Stimulated activated CD4-positive, alpha-beta T cell treated with anti-CD3 and anti-CD28 coated beads, Interleukin-2, amount 100 ng/mL, for 24 hours (primary cell): ENCODE data around the gene CDSN.
A peak's percentile ranks its signal among the peaks of the same experiment; 100 is the strongest.

Experiments
- DNase-seq, 2 donors: peaks; one replicate each; pipeline ENCODE4 v3.0.0-alpha.2; 2020

The CDSN gene

DNA sequence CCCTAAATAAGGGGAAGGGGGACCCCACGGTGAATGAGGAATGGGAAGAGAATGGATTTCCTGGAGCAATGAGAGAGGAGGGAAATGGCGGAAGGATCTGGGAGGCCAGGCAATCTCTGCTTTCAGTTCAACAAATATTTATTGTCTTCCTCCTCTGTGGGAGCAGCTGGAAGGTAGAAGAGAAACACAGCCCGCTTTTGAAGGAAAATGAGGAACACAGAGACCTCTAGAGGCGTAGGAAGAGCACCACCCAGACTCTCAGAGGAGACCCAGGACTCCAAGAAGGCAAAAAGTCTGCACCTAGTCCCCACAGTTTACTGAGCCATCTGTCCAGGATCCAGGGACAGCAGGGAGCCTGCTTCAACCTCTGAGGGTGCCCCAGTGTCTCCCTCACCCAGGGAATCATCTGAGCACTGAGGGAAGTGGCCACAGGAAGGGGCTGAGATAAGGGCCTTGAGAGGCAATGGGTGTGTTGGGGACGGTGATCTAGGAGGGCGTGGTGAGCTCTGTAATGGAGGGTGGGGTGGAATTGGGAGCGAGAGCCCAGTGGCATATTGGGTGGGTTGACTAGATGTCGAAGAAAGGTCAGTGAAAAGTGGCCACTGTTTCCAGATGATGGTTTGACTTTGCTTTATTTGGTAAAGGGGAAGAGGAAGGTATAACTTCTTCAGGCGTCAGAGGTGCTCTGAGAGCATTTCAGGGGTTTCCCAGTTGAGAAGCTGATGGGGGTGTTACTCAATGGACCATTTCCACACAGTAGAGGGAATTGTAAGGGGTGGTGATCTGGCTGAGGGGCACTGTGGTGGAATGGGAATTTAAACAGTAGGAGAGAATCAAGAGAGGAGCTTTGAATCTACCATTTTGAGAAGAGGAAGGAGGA is 5.0 kb downstream of the CDSN start:
- no peak for DNase-seq

DNA sequence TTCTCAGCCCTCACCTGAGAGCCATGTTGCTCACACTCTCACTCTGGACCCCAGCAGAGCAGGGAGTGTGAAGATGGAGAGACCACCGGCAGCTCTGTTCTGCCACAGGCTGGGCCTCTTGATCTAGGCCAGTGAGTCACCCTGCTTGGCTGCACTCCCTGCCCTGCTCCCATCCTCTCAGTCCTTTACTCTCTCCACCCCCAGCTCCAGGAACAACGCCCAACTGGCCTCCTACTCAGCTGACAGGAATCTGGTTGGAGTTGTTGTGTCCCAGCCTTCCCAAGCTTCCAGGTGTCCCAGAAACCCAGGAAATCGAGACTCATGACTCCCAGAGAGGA is 5.7 kb downstream of the CDSN start, which contains the start of gene PSORS1C1:
Gene PSORS1C1 (plus strand): TSS at position 260 of the 338 bp plus-strand sequence. CDS start 14,833 bp downstream, outside the sequence.
- no peak for DNase-seq

DNA sequence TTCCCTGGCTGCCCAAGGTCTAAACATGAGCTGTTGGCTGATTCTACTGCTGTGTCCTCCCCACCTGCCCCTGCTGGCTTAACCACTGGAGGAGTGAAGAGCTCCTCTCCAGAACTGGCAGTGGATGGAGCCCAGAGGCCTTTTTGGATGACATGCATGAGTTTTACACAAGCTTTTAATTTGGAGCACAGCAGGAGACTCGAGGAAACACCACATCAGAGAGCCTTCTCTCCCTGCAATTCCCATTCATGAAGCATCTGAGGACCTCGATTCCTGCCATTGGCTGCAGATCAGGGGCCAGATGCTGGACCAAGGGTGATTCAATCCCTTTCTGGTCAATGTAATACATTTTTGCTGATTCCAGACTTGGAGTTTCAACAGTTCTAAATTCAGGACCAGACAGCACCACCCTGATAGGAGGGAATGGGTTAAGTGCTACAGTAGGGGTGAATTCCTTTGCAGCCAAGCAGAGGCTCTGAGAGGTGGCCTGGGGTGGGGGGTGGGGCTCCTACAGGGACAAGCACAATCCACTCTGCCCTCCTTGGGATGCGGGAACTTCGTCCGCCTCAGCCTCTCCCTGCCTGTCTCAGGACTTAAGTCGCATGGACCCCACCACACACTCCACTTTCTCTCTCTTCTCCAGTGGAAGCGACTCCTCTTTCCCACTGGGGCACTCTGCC is 6.2 kb downstream of the CDSN start:
- DNase-seq, result no peak

DNA sequence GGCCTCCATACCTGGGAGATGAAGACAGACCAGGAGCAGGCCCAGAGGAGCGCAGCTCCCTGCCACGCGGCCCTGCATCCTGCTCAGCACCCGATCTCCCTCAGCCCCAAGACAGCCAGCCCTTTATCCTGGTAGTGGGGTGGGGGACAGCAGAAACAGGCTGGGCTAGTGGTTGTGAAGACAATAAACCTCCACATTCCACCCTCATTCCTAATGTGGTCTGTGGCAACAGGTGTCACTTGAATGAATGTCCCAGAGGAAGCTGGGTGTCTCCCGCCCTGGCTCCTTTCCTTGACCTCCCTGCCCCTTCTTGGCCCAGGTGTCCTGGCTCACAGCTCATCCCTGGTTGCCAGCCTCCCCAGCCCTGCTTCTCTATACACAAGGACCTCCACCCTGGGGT is 7.8 kb downstream of the CDSN start, which contains the start of gene C6orf15:
Gene C6orf15 (minus strand): TSS at position 98 of the 400 bp plus-strand sequence. CDS start 20 bp downstream, at position 78.
- DNase-seq, result no peak

DNA sequence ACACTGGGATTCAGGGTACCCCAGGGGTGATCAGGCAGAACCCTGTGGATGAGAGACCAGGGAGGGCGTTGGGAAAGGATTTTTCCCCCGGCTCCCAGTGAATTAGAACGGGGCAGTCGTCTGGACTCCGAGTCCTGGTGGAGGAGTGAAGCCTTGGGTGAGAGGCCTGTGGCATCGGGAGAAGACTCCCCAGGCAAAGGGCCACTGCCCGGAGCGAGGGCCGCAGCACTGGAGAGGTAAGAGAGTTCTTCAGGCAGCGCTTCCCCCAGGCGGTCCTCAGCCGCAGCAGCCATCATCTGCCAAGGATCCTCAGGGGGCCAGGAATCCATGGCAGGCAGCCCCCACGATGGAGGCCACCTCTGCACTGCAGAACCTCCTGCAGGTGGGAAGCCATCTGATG is 8.5 kb downstream of the CDSN start:
- no peak for DNase-seq

DNA sequence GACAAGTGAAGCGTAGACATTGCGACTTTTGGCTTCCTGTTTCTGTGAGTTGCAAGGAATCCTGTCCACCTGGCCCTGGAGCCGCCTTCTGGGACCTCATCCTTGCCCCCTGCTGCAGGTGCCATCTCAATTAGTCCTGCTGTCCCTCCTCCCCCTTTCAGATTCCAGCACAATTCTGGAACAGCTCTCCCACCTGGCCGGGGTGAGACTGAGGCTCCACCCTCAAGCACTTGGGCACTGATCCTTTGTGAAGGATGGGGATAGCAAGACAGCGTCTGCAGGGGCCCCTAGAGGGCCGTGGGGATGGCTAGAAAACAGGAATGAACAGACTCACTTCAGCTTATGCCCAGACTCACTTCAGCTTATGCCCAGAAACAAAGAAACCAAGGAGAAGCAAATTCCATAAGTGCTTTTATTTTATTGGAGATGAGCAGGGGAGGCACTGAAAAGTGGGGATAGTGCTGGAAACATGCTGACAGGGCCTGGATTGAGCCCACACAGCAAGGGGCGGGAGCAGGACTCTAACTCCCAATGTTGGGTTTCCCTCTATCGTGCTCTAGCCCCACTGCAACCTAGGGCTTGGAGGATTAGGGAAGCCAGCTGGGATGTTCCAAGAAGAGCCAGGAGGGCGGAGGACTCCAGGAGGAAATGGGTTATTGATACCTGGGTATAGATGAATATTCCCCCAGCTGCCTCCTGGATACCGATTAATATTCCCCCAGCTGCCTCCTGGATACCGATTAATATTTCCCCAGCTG is 9.2 kb downstream of the CDSN start:
- DNase-seq, result no peak

DNA sequence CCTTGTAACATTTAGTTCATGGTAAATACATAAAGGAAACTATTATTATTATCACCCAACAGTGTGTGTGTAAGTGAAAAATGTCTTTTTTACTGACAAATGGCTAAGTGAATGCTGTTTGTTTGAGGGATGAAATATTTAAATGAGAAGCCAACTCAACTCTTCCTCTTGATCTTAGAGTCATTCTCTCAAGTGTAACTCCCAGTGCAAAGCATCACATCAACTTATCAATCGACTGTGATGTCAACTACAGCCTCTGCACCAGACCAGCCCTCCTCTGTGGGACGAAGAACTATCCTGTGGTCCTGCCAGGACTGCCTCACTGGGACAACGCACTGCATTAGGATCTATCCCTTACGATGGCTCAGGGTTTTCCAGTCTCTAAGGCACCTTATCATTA is 13.2 kb downstream of the CDSN start:
- no peak for DNase-seq

DNA sequence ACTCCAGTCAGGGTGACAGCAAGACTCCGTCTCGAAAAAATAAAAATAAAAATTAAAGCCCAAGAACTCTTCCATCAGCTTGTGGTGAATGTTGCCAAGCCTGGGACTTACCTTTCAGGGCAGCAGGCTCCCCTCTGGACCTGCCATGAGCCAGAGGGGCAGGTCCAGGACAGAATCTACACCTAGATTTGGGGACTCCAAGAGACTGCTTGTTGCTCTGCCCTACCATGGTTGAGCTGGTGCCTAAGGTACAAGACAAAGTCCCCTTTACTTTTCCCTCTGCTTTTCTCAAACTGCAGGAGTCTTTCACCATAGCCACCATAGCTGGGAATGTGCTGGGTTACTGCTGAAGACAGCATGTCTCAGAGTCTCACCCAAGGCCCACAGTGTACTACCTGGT is 17.1 kb downstream of the CDSN start:
- DNase-seq, result no peak

DNA sequence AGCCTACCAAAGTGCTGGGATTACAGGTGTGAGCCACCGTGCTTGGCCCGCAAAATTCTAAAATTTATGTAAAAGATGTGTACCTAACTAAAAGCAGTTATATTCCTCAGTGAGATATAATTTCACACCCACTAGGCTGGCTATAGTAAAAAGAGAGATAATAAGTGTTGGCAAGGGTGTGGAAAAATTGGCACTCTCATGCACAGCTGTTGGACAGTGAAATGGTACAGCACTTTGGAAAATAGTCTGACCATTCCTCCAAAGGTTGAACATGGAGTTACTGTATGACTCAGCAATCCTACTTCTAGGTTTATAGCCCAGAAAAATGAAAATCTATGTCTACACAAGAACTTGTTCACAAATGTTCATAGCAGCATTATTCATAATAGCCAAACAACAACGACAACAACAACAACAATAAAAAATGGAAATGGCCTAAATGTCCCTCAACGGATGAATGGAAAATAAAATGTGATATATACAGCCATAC is 21.8 kb downstream of the CDSN start:
- no peak for DNase-seq

DNA sequence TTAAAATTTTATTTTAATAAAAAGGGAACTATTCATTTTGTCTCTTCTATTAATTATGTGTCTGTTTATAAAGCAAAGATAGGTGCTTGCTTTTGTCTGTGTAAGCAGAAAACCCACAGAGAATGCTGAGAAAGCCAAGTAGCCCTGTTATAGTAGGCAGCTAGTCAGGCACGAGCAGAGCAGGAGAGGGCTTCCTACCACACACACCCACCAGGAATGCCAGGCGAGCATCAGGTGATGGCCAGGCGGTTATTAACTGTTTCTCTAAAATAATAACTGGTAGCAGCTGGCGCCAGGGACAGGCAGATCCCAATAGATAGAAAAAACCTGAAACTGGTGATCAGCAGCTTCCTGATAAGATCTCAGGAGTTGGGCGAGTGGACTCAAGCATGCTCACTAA is 23.6 kb downstream of the CDSN start:
- no peak for DNase-seq

DNA sequence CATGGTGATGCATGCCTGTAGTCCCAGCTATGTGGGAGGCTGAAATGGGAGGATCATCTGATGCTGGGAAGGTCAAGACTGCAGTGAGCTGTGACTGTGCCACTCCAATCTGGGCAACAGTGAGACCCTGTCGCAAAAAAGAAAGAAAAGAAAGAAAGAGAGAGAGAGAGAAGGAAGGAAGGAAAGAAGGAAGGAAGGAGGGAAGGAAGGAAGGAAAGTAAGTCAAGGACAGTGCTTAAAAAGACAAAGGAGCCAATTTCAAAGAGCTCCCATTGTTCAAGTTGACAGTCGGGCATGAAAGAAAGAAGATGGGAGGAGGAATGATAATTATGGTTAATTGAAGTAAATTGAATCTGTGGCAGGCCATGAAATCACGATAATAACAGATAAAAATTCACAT is 24.0 kb downstream of the CDSN start:
- DNase-seq, result no peak

DNA sequence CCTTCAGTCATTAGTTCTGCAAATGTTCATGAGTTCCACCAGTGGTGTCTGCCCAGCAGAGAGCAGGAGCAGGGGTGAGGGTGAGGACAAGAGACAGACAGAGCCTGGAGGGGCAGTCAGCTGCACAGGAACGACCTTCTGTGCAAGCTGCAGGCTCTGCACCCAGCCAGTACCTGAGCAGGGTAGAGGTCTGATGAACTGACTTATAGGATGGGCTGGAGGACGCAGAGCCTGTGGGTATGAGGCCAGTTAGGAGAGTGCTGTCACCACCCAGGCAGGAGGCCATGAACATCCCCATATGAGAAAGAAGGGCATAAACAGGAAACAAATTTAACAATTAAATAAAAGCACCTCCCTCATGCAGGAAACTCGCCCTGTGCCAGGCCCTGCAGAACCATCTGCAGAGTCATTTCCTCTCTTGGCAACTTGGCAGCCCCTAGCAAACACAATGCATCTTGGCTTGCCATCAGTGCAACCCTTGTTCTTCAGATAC is 25.8 kb downstream of the CDSN start:
- peak; percentile 9 to 26 for DNase-seq

DNA sequence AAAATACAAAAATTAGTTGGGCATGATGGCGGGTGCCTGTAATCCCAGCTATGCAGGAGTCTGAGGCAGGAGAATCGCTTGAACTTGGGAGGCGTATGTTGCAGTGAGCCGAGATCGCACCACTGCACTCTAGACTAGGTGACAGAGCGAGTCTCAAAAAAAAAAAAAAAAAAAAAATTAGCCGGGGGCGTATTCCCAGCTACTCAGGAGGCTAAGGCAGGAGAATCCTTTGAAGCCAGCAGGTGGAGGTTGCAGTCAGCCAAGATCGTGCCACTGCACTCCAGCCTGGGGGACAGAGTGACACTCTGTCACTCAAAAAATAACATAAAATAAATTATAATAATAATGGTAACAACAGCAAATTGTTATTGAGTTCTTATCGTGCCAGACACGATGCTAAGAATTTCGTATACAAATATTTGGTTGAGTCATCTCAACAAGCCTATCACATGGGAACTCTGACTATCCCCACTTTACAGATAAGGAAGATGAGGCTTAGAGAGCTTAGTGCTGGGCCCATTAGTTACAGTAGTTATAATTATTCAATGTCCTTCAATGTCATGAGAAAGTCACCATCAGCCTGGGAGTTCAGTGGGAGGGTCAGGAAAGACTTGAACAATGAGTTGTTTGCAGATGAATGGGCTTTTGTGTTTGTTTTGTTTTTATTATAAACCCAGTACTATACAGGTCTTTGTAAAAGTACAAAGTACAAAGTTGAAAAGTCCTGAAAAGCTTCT is 27.3 kb downstream of the CDSN start:
- DNase-seq, result no peak

DNA sequence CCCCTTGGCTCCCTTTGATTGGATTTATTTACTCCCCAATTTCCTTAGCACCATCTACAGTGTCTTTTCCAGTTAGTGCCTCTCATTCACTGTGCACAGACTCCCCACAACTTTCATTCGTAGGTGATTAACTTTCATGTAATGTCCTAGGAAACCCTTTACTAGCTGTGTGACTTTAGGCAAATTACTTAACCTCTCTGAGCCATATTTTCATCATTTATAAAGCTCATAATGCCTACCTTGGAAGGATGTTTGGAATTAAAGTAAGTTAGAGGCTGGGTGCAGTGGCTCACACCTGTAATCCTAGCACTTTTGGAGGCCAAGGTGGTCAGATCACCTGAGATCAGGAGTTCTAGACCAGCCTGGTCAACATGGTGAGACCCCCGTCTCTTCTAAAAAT is 28.0 kb downstream of the CDSN start:
- DNase-seq, result no peak

DNA sequence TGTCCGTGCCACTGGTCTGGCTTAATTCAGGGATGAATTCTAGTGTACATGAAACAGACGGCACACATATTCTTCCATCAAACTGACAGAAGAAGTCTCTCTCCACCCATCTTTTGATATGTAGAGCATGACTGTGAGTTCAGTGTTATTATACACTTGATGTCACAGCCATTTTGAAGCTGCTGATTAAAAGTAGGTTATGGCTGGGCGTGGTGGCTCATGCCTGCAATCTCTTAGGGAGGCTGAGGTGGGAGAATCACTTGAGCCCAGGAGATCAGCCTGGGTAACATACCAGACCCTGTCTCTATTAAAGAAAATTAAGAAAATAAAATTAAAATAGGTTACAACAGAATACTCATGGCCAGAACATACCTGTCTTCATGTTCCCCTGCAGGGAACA is 28.6 kb downstream of the CDSN start:
- no peak for DNase-seq

DNA sequence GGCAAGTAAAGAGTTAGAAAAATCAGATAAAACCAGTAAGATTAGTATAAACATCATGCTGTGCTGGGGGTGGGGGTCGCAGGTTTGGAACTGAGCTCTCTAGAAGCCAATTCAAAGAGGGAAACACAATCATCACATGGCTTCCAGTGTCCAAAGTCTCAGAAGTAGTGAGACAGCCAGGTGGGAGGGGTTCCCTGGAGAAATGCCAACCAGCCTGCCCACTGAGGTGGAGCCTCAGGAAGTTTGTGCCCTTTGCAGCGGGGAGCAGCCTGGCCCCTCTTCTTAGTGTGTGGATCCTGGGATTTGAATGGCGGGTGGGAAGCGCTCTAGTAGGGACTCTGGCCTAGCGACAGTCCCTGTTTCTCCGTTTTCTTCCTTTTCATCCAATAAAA is 29.3 kb downstream of the CDSN start:
- DNase-seq, result no peak

DNA sequence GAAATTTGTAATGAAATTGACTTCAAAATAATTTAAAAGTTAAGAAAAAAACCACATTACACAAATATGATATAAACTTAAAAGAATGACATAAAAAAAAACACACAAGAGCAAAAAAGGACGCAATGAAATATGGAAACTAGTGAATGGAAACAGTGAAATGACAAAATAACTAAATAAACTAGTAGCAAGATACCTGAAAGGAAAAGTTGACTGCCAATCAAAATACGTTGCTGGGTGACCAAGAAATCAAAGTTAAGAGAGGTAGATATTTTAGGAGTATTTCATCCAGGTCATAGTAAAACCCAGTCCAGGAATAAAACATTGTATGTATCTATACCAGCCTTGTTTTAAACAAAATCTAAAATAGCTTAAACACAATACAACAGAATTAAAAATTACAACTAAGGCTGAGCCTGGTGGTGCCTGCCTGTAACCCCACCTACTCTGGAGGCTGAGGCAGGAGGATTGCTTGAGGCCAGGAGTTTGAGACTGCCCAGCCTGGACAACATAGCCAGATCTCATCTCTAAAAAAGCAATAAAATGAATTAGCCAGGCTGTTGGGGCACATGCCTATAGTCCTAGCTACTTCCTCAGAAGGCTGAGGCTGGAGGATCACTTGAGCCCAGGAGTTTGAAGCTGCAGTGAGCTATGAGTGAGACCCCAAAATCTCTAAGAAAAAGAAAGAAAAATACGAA is 29.8 kb downstream of the CDSN start:
- DNase-seq, result no peak

DNA sequence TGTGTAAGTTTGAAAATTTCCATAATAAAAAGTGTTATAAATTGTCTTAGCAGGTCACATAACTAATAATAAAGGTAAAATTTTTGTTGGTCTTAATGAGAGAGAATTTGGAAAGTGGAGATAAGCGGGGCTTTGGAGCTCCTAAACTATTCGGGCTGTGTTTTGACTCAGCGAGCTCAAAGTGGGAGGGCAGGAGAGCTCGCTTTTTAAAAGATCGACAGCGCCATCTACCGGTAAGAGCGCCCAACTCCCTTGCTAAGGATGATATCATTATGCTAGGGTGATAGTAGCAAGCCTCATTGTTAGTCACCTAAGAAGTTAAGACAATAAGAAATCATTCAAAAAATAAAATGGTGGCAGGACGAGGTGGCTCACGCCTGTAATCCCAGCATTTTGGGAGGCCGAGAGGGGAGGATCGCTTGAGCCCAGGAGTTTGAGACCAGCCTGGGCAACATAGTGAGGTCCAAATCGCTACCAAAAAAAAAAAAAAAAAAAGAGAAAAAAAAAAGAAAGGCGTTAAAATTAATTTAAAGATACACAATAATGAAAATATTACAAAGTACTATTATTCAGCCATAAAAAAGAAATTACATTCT is 32.7 kb downstream of the CDSN start:
- DNase-seq, result peak; percentile 94 to 96

DNA sequence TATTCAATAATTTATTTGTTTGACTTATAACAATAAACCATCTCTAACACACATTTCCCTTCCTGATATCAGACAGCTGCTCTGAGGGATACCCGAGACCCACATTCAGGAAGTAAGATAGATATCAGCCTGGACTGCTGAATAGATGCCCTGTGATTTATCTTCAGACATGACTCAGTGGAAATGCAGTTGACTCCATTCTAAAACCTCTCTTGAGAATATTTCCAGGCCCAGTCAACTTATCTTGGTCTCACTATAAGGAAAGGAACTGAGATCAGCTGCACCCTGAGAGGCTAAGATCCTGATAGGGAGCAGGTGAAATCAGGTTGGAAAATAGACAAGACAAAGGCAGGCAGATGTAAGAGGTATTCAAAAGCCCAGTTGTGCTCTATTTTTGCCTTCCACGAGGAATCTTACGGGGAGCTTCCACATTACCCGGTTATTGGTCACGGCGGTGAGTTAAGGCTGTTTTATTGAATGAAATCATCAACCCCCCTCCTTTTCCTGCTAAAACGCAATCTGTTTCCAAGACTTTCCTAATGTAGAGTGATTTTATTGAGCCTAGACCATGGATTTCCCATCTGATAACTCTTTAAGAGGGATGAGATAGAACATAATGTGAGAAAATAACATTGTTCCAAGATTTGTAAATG is 33.3 kb downstream of the CDSN start:
- no peak for DNase-seq

DNA sequence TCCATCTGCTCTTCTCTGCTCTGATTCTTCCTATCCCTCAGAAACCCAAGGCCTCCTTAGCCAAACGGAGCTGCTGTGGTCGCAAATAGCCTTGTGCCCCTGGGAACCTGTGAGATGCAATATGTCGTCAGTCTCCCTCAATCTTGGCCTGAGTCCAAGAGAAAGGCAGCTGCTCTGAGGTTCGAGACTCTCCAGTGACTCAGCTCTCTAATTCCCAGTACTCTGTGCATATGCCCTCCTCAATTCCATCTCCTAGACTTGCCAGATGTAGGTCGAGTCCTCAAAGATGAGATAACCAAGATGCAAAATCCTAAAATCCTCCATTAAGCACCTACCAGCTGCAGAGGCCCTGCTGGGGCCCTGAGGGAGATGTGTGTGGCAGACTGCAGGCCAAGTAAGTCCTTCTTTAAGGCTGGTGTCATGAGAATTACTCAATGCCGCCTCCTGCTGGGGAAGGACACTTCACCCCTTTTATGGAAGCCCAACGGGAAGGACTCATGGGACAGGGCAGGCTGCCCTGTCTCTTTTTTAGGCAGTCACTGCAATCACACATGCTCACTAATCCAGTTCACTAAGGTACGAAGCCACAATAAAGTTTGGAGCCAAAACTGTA is 36.4 kb downstream of the CDSN start:
- DNase-seq, result peak; percentile 55 to 61
